Panc1 (cell line): ENCODE results near the gene SEMA4D. TPM values are rescaled to one million over a fixed set of nuclear protein-coding genes. Genes with fewer than 3 reads are reported as not detected.

ENCODE experiments used
- ATAC-seq: fragments of 200-7000 bp; cut with Tn5 transposase; 2 replicates; pipeline ENCODE4 v1.9.1; 2020; ENCODE audit warnings: mild to moderate bottlenecking, moderate library complexity
- BruUV-seq: library from RNA; stranded (reverse); fragments of 400-500 nt; replicated peaks from 2 replicates; lab custom pipeline; 2021; lab: Mats Ljungman, UMichigan
- CTCF ChIA-PET: fragments of 300-600 bp; sonication (Branson Sonifier 250); formaldehyde crosslinking; loops from one replicate; lab custom pipeline; 2022; ENCODE audit warnings: antibody characterized with exemption; lab: Charles Lee
- POLR2A ChIA-PET: fragments of 300-600 bp; sonication (Branson Sonifier 250); formaldehyde crosslinking; loops from one replicate; lab custom pipeline; 2022; ENCODE audit warnings: antibody characterized with exemption; lab: Charles Lee
- DNase-seq: peaks from one replicate; pipeline ENCODE4 v3.0.0-alpha.2; 2010; ENCODE audit warnings: low read depth, low spot score
- H3K27ac ChIP-seq: 2 replicates; pipeline ENCODE4 v1.5.1; 2011; ENCODE audit warnings: mild to moderate bottlenecking, low read length, inconsistent platforms
- H3K27me3 ChIP-seq: fragments of 200-500 bp; sonication (Bioruptor generic); 2 replicates; pipeline ENCODE4 v1.6.0; 2014; ENCODE audit warnings: low read length, inconsistent platforms; ENCODE audit not compliant: control insufficient read depth, insufficient read depth
- H3K36me3 ChIP-seq: fragments of 200-500 bp; sonication (Bioruptor generic); 2 replicates; pipeline ENCODE4 v1.5.1; 2014; ENCODE audit warnings: inconsistent platforms, mild to moderate bottlenecking, low read length, moderate library complexity; ENCODE audit not compliant: control insufficient read depth, insufficient read depth
- H3K4me1 ChIP-seq: 2 replicates; pipeline ENCODE4 v1.5.1; 2011; ENCODE audit warnings: inconsistent platforms, mild to moderate bottlenecking, low read length, moderate library complexity; ENCODE audit not compliant: control insufficient read depth, insufficient read depth
- H3K4me3 ChIP-seq, 2 experiments: 2 replicates each; pipeline ENCODE4 v1.5.1; 2011 to 2012; ENCODE audit warnings: low read depth in 2 of 2, low read length in 2 of 2, mild to moderate bottlenecking in 2 of 2, inconsistent platforms in 1 of 2, moderate library complexity in 1 of 2
- H3K9me3 ChIP-seq: fragments of 200-500 bp; sonication (Bioruptor generic); 2 replicates; pipeline ENCODE4 v1.5.1; 2014; ENCODE audit warnings: low read depth, mild to moderate bottlenecking, inconsistent platforms, low read length, moderate library complexity; ENCODE audit not compliant: control insufficient read depth, insufficient read depth
- CTCF ChIP-seq: fragments of 450-650 bp; IDR thresholded peaks from 2 replicates; pipeline ENCODE4 v1.5.1; 2017; ENCODE audit warnings: mild to moderate bottlenecking
- POLR2AphosphoS5 ChIP-seq: IDR thresholded peaks from 2 replicates; pipeline ENCODE4 v1.6.1; 2012; ENCODE audit warnings: mild to moderate bottlenecking, low read depth, low read length, moderate library complexity
- SIN3A ChIP-seq: IDR thresholded peaks from 2 replicates; pipeline ENCODE4 v1.6.1; 2012; ENCODE audit warnings: low read depth, mild to moderate bottlenecking, low read length, moderate library complexity, borderline replicate concordance; ENCODE audit not compliant: insufficient read depth
- TCF7L2 ChIP-seq: IDR thresholded peaks from 2 replicates; pipeline ENCODE4 v1.6.1; 2011; ENCODE audit warnings: mild to moderate bottlenecking, low read depth, low read length, inconsistent platforms
- in situ Hi-C: cut with HindIII; loops from 2 replicates; pipeline ENCODE4 v1.10.0; 2016; ENCODE audit warnings: low sequenced_read_pairs, low pct_unique_long_range_greater_than_20kb
- intact Hi-C: fragments of 100-400 bp; cut with micrococcal nuclease; formaldehyde crosslinking; loops from one replicate; pipeline ENCODE4 v1.10.0; 2022; ENCODE audit not compliant: unreplicated experiment
- total RNA-seq: library from RNA; stranded (reverse); gene quantifications from one replicate; pipeline ENCODE4 v1.2.1, GENCODE V29; 2021; ENCODE audit not compliant: unreplicated experiment
- TF ChIP-seq, protein P1 (sequence below), 2 experiments: IDR thresholded peaks; 2 replicates each; pipeline ENCODE4 v1.6.1; 2011 to 2012; ENCODE audit warnings: low read depth in 2 of 2, control low read depth in 1 of 2, low read length in 1 of 2, mild to moderate bottlenecking in 1 of 2, moderate library complexity in 1 of 2; ENCODE audit not compliant: insufficient read depth in 1 of 2

Gene SEMA4D
- total RNA-seq, 1 experiment from 2014 or later = 6.5 TPM

DNA sequence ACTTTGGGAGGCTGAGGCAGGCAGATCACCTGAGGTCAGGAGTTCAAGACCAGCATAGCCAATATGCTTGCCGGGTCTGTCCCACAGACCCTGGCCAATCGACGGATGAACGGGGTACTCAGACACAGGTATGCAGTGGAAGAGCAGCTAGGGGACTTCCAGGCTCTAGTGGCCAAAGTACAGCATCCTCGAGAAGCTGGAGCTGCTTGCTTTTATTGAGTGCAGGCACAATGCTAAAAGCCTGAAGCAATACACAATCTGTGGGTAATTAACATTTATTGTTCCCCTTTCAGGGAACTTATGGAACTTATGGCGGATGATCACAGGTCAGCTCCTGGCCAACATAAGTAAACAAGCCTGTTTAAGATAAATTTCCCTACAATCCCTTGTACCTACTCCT, 32.8 kb upstream of the SEMA4D start:
- Histone ChIP-seq H3K27ac (no peak overlapping the region), H3K4me3 (no peak overlapping the region), H3K9me3 (no peaks in the 10 kb centered on the region), H3K4me1 (no peaks in the 10 kb centered on the region), H3K27me3 (no peaks in the 10 kb centered on the region), H3K36me3 (no peaks in the 10 kb centered on the region)
- in situ Hi-C loops = no loop called here
- no TSS peak for BruUV-seq
- ChIA-PET POLR2A (interaction anchor here (0.6 kb wide), 1 partner anchor 190 kb away, joined by 6 read pairs; no protein-coding TSS in a partner anchor), CTCF (no interaction called here)
- no peak for ATAC-seq
- no peak for DNase-seq
- TF ChIP-seq, protein P1, sequence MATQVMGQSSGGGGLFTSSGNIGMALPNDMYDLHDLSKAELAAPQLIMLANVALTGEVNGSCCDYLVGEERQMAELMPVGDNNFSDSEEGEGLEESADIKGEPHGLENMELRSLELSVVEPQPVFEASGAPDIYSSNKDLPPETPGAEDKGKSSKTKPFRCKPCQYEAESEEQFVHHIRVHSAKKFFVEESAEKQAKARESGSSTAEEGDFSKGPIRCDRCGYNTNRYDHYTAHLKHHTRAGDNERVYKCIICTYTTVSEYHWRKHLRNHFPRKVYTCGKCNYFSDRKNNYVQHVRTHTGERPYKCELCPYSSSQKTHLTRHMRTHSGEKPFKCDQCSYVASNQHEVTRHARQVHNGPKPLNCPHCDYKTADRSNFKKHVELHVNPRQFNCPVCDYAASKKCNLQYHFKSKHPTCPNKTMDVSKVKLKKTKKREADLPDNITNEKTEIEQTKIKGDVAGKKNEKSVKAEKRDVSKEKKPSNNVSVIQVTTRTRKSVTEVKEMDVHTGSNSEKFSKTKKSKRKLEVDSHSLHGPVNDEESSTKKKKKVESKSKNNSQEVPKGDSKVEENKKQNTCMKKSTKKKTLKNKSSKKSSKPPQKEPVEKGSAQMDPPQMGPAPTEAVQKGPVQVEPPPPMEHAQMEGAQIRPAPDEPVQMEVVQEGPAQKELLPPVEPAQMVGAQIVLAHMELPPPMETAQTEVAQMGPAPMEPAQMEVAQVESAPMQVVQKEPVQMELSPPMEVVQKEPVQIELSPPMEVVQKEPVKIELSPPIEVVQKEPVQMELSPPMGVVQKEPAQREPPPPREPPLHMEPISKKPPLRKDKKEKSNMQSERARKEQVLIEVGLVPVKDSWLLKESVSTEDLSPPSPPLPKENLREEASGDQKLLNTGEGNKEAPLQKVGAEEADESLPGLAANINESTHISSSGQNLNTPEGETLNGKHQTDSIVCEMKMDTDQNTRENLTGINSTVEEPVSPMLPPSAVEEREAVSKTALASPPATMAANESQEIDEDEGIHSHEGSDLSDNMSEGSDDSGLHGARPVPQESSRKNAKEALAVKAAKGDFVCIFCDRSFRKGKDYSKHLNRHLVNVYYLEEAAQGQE (IDR thresholded peaks at IDR 0.05; ENCODE audit: insufficient read depth in 1 of 2, low read depth in 2 of 2, low read length in 1 of 2) = no peak
- no peak for TF ChIP-seq TCF7L2
- TF ChIP-seq POLR2AphosphoS5 = no peak
- TF ChIP-seq CTCF = no peak
- intact Hi-C loops = no loop called here

GRCh38 chr9:89529243-89530035, 31.5 kb upstream of the SEMA4D start:
- Histone ChIP-seq H3K9me3 (no peaks in the 10 kb centered on the region), H3K27me3 (no peaks in the 10 kb centered on the region), H3K4me1 (no peaks in the 10 kb centered on the region), H3K27ac (no peak overlapping the region), H3K4me3 (no peak overlapping the region), H3K36me3 (no peaks in the 10 kb centered on the region)
- intact Hi-C loops (no loop called here), in situ Hi-C loops (no loop called here)
- DNase-seq (no peak), ATAC-seq (no peak)
- POLR2A ChIA-PET = no interaction called here
- no peak for TF ChIP-seq CTCF
- TF ChIP-seq TCF7L2 = no peak
- no peak for TF ChIP-seq SIN3A
- TF ChIP-seq, protein P1 (IDR thresholded peaks at IDR 0.05; ENCODE audit: insufficient read depth in 1 of 2, low read depth in 2 of 2, low read length in 1 of 2) = no peak
- TF ChIP-seq POLR2AphosphoS5 = no peak
- BruUV-seq = no TSS peak
- CTCF ChIA-PET = no interaction called here
